Lower leg skin (tissue), 4 donors: ENCODE measurements around the gene ZNF844. TPM values are rescaled to one million over a fixed set of nuclear protein-coding genes. Genes with fewer than 3 reads are reported as not detected.
"Not testable (repeated sequence)": the region's sequence is repeated elsewhere in the genome, so short reads cannot be mapped to it uniquely, and the experiment has no call there.

Source experiments
- DNase-seq, 2 donors: peaks; one replicate each; pipeline ENCODE4 v3.0.0-alpha.2; 2019; ENCODE audit warnings: low spot score in 2 of 2
- H3K4me3 ChIP-seq: fragments of 200-600 bp; sonication (generic); 2 replicates; pipeline ENCODE4 v1.5.1; 2017; ENCODE audit warnings: mild to moderate bottlenecking, low read depth; ENCODE audit not compliant: poor library complexity, severe bottlenecking
- POLR2A ChIP-seq, 2 donors: fragments of 450-650 bp; IDR thresholded peaks; one replicate each; pipeline ENCODE4 v1.6.1; 2016 to 2017; ENCODE audit warnings: antibody characterized with exemption in 2 of 2, mild to moderate bottlenecking in 1 of 2, moderate library complexity in 1 of 2
- WGBS, 2 donors: methylation state at CpG; one replicate each; pipeline ENCODE4 v1.1.5; 2018; 5-methylcytosine and 5-hydroxymethylcytosine counted together
- intact Hi-C: fragments of 100-400 bp; cut with DNase I; formaldehyde crosslinking; loops from one replicate; pipeline ENCODE4 v1.15.0; 2023; ENCODE audit warnings: low total_unique reads
- total RNA-seq, 4 donors: library from RNA; depleted of rRNA; stranded (reverse); fragments of >200 nt; gene quantifications; one replicate each; pipeline ENCODE4 v1.1.0, GENCODE V29; 2016
- TF ChIP-seq, protein P1 (sequence below), 3 donors: fragments of 450-650 bp; IDR thresholded peaks; one replicate each; pipeline ENCODE4 v1.5.1; 2016; ENCODE audit warnings: antibody characterized with exemption in 3 of 3, mild to moderate bottlenecking in 3 of 3, moderate library complexity in 2 of 3

The ZNF844 gene
- total RNA-seq, 4 donors from 2014 or later = 10.1 to 20.8 (median 14.6) TPM

DNA sequence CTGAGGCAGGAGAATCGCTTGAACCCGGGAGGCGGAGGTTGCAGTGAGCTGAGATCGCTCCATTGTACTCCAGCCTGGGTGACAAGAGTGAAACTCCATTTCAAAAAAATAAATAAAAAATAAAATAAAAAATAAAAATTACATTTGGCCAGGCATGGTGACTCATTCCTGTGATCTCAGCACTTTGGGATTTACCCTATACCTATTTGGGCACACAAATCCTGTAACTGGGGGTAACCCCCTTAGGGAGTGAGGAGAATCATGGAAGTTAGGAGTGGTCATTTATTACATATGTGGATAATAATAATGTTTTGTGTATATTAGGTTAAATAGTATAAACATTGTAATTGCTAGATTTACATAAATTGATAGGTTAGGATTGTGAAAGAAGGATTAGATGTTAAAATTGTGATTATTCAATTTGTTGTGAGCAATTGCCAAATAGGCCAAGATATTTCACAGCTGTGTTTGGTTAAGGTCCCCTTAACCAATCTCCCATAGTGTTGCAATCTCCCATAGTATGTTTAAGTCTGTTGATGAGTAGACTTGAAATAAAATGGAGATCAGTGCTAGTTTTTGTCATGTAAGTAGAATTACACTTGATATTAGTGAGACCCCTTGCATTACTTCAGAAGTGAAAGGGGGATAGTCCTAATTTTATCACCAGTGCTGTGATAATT, 30.7 kb downstream of the ZNF844 start:
- no peak for DNase-seq
- H3K4me3 ChIP-seq = no peak overlapping the region
- WGBS, 2 donors = 94 to 97% methylated on average over 4 of the region's 4 CpGs
- TF ChIP-seq POLR2A (IDR thresholded peaks at IDR 0.05) = no peak
- TF ChIP-seq, protein P1, sequence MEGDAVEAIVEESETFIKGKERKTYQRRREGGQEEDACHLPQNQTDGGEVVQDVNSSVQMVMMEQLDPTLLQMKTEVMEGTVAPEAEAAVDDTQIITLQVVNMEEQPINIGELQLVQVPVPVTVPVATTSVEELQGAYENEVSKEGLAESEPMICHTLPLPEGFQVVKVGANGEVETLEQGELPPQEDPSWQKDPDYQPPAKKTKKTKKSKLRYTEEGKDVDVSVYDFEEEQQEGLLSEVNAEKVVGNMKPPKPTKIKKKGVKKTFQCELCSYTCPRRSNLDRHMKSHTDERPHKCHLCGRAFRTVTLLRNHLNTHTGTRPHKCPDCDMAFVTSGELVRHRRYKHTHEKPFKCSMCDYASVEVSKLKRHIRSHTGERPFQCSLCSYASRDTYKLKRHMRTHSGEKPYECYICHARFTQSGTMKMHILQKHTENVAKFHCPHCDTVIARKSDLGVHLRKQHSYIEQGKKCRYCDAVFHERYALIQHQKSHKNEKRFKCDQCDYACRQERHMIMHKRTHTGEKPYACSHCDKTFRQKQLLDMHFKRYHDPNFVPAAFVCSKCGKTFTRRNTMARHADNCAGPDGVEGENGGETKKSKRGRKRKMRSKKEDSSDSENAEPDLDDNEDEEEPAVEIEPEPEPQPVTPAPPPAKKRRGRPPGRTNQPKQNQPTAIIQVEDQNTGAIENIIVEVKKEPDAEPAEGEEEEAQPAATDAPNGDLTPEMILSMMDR (IDR thresholded peaks at IDR 0.05) = no peak
- intact Hi-C loops = no loop called here

DNA sequence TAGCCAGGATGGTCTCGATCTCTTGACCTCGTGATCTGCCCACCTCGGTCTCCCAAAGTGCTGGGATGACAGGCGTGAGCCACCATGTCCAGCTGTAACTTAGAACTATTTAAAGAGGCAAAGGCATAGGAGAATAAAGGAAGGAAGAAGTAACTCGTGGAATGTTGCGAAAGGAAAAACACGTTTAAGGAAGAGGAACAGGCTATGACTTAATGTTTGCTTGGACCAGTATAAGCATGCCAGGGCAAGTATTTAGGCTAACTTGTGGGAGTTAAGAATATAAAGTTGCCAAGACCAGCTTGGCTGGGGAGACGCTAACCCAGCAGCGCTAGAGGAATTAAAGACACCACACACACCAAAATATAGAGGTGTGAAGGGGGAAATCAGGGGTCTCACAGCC, 33.5 kb downstream of the ZNF844 start:
- 59 to 66% methylated on average over 9 of the region's 9 CpGs for WGBS, 2 donors
- TF ChIP-seq, protein P1 (IDR thresholded peaks at IDR 0.05) = no peak
- TF ChIP-seq POLR2A (IDR thresholded peaks at IDR 0.05) = no peak
- intact Hi-C loops = no loop called here
- no peak overlapping the region for H3K4me3 ChIP-seq
- peak in 1 of 2 donors; percentile 14 for DNase-seq

DNA sequence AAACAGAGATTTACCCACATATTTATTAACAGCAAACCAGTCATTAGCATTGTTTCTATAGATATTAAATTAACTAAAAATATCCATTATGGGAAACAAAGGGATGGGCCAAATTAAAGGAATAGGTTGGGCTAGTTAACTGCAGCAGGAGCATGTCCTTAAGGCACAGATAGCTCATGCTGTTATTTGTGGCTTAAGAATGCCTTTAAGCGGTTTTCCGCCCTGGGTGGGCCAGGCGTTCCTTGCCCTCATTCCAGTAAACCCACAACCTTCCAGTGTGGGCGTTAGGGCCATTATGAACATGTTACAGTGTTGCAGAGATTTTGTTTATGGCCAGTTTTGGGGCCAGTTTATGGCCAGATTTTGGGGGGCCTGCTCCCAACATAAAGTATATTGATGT, 39.4 kb downstream of the ZNF844 start:
- WGBS, 2 donors = 84 to 91% methylated on average over 4 of the region's 4 CpGs
- intact Hi-C loops, DNase-seq, H3K4me3 ChIP-seq: not testable (repeated sequence)

DNA sequence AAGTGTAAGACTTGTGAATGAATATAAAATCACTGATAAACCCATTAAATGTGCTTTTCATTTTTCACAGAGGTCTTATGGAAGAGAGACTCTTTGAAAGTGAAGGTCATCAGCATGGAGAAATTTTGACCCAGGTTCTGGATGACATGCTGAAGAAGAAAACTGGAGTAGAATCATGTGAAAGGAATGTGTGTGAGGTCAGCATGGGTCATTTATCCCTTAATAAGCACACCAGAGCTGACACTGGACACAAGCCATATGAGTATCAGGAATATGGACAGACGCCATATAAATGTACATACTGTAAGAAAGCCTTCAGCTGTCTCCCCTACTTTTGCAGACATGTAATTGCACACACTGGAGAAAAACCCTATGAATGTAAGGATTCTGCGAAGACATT, 46.6 kb downstream of the ZNF844 start:
- TF ChIP-seq POLR2A (IDR thresholded peaks at IDR 0.05) = no peak
- TF ChIP-seq, protein P1 (IDR thresholded peaks at IDR 0.05) = no peak
- no peak for DNase-seq
- intact Hi-C loops = no loop called here
- no peak overlapping the region for H3K4me3 ChIP-seq
- WGBS, 2 donors = 50 to 54% methylated on average over 2 of the region's 2 CpGs

DNA sequence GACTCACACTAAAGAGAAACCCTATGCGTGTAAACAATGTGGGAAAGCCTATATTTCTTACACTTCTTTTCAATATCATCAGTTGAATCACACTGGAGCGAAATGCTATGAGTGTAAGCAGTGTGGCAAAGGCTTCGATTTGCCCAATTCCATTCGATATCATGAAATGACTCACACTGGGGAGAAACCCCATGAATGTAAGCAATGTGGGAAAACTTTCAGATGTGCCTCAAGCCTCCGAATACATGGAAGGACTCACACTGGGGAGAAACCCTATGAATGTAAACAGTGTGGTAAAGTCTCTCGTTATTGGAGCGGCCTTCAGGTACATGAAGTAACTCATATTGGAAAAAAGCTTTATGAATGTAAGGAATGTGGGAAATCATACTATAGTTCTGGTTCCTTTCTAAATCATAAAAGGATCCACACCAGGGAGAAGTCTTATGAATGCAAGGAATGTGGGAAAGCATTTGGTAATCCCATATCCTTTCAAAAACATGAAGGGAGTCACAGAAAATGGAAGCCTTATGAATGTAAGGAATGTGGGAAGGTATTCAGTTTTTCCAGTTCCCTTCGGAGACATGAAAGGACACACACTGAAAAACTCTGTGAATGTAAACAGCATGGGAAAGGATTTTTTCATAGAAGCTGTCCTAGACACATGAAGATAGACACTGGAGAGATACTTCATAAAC, 47.6 kb downstream of the ZNF844 start:
- no peak overlapping the region for H3K4me3 ChIP-seq
- intact Hi-C loops = no loop called here
- no peak for TF ChIP-seq POLR2A (IDR thresholded peaks at IDR 0.05)
- TF ChIP-seq, protein P1 (IDR thresholded peaks at IDR 0.05) = no peak
- WGBS, 2 donors = 92 to 93% methylated on average over 8 of the region's 8 CpGs
- no peak for DNase-seq

DNA sequence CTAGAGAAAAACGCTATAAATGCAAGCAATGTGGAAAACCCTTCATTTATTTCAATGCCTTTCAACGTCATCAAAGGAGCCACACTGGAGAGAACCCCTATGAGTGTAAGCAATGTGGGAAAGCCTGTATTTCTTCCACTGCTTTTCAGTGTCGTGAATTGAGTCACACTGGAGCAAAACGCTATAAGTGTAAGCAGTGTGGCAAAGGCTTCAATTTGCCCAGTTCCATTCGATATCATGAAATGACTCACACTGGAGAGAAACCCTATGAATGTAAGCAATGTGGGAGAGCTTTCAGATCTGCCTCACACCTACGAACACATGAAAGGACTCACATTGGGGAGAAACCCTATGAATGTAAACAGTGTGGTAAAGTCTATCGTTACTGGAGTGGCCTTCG, 48.2 kb downstream of the ZNF844 start:
- TF ChIP-seq POLR2A (IDR thresholded peaks at IDR 0.05) = no peak
- TF ChIP-seq, protein P1 (IDR thresholded peaks at IDR 0.05) = no peak
- DNase-seq = no peak
- H3K4me3 ChIP-seq = no peak overlapping the region
- intact Hi-C loops = no loop called here
- WGBS, 2 donors = 91 to 92% methylated on average over 8 of the region's 8 CpGs
